GM19193 (cell line): ENCODE results near the gene ANKRD34C.

Experiments used
- POLR2A ChIP-seq: IDR thresholded peaks from 4 replicates; pipeline ENCODE4 v1.6.1; 2011; ENCODE audit not compliant: insufficient read depth, insufficient read length; ENCODE audit errors: extremely low read depth

ANKRD34C gene

GRCh38 chr15:79282371-79283251 is at the start of gene ANKRD34C:
Gene ANKRD34C, plus strand, starts transcription at chr15:79282722. Its CDS starts 10,563 bp downstream, at chr15:79293285.
- TF ChIP-seq POLR2A = no peak

DNA sequence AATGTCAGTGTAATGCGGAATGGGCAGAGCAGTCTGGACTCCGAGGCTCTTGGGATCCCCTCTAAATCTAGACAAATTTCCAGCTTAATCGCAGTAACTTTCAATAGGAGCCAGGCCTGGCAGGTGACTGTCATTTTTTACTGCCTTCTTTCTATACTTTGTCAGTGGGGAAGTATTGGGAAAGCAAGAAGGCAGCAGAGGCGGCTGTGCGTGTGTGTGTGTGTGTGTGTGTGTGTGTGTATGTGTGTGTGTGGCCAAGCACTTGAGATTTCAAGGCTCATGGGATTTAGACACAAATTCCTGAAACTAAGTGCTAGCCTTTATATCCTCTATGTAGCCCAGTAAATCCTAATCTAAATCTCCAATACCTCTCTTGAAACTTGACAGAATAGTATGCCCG is 49.3 kb upstream of the ANKRD34C start:
- TF ChIP-seq POLR2A = no peak

- no peak for TF ChIP-seq POLR2A
Measured at GRCh38 chr15:79240036-79240435, 42.5 kb upstream of the ANKRD34C start.

- TF ChIP-seq POLR2A = no peak
Measured at GRCh38 chr15:79243723-79244122, 38.8 kb upstream of the ANKRD34C start.

DNA sequence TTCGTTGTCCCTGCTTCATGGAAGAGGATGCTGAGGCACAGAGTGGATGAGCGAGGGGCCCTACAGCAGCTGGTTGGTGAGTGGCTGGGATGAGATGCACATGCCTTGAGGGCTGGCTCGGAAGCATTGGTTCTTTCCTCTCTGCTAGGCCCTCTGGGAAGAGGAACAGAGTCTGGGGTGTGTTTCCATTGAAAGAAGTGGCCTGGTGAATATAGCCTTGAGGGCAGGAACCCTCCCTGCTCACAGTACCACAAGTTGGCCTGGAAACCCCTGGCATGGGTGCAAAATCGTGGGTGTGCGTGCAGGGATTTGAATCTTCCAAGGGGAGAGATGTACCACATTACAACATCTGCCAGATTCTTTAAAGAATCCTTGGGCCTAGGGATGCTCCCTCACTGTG is 37.6 kb upstream of the ANKRD34C start:
- no peak for TF ChIP-seq POLR2A

DNA sequence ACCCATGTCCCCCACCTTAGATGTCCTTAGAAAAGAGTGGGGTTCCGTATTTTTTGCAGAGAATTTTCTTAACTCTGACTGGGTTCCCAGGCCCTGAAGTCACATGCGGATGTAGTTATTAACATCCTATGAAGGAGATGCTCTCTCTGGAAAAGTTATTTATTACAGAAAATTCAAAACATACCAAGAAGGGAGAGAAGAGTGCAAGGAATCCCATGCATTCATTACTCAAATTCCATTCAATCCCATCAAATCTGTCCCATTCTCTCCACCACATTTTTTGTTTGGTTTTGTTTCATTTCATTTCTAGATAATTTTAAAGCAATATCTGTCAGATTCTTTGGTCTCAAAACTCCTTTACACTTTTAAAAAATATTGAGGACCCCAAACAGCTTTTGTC is 34.3 kb upstream of the ANKRD34C start:
- TF ChIP-seq POLR2A = no peak

DNA sequence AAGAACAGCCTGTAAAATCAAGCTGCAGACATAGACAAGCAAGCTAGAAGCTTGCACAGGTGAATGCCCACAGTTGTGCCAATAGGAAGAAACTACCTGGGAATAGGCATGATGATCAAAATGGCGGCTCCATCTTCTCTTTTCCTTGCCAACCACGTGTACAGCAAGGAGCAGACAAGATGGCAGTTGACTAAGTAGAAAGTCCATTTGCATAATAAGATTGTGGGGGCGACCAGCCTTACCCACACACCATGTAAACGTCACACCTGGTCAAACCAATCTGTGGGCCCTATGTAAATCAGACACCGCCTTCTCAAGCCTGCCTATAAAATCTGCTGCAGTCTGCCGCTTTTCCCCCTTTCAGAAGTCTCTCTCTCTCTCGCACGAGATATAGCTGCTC is 25.1 kb upstream of the ANKRD34C start:
- no peak for TF ChIP-seq POLR2A

GRCh38 chr15:79261836-79262235 is 20.7 kb upstream of the ANKRD34C start:
- no peak for TF ChIP-seq POLR2A

DNA sequence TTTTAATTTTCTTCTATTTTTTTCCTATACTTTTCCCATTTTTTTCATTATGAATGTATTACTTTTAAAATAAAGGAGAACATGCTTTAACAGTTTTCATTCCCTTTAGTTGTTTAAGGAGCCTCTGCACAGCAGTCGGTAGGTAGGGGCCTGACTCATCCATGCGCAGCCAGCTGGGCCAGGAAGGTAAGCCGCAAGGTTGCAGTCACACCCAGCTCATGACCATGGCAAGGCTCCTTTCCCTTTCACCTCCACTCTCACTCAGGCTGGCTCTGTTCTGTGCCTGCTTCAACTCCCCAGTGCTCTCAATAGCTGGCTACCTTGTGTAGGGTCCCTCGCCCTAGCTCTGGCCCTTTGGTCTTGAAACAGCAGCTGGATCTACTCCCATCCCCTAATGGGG is 17.4 kb upstream of the ANKRD34C start:
- TF ChIP-seq POLR2A = no peak

DNA sequence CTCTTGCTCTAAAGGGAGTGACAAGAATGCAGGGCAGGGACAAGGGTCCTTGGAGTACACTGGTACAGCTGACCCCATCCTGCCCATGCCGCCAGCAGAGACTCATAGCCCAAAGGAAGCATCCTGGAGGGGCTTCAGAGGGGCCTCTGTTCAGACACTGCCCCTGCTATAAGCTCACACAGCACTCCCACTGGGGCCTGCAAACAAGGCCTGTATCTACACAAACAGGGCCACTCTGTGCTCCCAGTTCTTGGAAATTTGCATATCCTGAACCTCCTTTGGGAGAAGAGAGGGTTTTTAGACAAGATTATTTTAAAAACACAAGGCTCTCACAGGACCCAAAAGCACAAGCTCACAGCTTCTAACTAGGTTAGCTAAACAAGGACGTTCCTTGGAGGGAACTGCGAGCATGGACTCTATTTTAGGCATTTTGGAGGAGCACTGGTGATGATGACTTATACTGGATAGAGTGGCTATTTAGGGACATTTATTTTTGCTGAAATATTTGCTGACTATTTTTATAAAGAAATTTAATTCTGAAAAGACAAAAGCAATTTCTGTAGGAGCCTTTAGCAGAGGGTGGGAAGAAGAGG is 16.4 kb upstream of the ANKRD34C start:
- no peak for TF ChIP-seq POLR2A

DNA sequence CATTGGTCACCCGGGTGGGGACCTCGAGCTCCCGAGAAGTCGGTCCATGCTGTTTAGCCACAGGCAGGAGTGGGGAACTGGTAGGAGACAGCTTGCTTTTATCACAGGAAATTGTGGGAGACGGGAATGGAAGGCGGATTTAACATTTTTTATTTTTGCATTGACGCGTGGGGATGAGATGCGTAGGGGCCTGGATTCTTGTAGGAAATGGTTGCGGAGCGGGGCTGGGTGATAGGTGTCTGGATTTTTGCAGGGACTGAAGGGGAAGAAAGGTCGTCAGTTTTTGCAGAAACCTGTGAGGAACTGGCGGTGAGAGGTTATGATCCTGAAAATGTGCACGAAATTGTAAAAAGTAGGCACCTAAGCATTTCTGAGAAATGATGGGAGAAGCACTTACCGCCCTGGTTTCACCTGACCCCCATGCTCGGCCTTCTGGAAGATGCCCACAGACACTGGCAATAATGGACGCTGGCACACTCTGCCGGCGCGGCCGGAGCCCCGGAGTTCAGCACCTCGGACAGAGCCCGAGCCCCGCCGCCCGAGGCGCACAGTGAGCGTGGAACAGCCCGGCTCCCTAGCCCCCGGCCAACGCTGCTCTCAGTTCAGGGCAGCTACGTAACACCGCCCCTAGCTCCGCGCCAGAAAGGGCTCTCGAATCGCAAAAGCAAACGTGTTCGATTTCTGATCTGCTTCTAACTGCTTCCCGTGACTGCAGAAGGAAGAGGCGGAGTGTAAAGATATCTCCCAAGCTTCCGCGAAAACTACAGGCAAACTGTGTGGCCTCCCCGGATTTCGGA is 928 bp downstream of the ANKRD34C start:
- no peak for TF ChIP-seq POLR2A

DNA sequence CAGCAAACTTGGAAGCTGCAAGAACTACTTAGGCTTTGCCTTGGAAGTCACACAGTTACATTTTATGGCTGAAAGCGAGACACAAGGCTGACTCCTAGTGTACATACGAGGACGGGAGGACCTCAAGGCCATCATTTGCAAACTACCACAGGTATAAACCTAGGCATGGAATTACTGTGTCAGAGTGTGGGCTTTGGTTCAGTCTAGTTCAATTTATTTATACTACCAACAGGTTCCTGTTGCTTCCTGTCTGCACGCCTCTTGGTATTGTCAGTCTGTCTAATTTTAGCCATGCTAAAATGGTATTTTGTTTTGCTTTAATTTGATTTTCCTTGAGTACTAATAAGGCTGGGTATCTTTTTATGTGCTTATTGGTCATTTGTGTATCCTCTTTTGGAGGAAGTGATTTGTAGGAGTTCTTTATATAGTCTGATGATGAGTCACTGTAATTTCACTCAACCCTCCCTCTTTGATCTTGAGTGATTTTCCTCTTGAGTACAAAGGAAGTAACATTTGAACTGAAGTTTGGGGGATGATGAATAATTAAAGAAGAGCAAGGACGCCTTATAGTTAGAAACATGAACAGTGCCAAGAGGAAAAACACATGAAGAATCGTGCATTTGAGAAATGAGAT is 8.2 kb downstream of the ANKRD34C start:
- no peak for TF ChIP-seq POLR2A

- TF ChIP-seq POLR2A = no peak
Measured at GRCh38 chr15:79292011-79292410, 9.5 kb downstream of the ANKRD34C start.

DNA sequence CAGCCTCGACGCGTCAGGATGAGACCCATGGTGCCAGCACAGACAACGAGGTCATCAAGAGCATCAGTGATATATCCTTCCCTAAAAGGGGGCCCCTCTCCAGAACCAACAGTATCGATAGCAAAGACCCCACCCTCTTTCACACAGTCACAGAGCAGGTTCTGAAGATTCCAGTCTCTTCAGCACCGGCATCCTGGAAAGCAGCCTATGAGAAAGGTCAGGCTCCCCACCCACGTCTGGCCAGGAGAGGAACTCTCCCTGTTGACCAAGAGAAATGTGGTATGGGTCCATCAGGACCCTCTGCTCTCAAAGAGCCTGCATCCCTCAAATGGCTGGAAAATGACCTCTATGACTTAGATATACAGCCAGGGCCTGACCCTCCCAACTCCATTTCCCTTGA is 11.6 kb downstream of the ANKRD34C start:
- no peak for TF ChIP-seq POLR2A

- TF ChIP-seq POLR2A = no peak
Measured at GRCh38 chr15:79296583-79296982, 14.1 kb downstream of the ANKRD34C start.
